ENCODE results near the gene MED27. TPM values are rescaled to one million over a fixed set of nuclear protein-coding genes. Genes with fewer than 3 reads are reported as not detected.

The MED27 gene
- total and polyA plus RNA-seq, 2 of the 4 experiments (the other 2 are of a cell fraction) = 50.2 to 63.4 TPM

- Histone ChIP-seq H3K18ac (ENCODE audit: low read depth, low read length) (no peak overlapping the region), H3K56ac (ENCODE audit: extremely low read depth, insufficient read depth, low read length) (no peak overlapping the region), H2BK5ac (ENCODE audit: low read depth, low read length, poor library complexity, severe bottlenecking) (no peak overlapping the region), H2BK20ac (ENCODE audit: low read depth, low read length) (no peak overlapping the region), H3K27me3 (ENCODE audit: control insufficient read depth, insufficient read depth, low read length) (no peaks in the 10 kb centered on the region), H3K9me3 (ENCODE audit: control insufficient read depth, insufficient read depth, low read length) (peaks cover 4% of the 10 kb centered on the region), H2AK9ac (replicated peaks; ENCODE audit: low read depth, low read length, poor library complexity) (no peak overlapping the region), H2BK120ac (ENCODE audit: low read depth, low read length) (no peak overlapping the region), H4K91ac (ENCODE audit: insufficient read depth, low read depth, low read length) (no peak overlapping the region; the same call in 1 of the 2 replicates), H4K5ac (ENCODE audit: low read depth, low read length) (no peak overlapping the region), H3K79me1 (ENCODE audit: low read depth in 1 of 2, low read length in 2 of 2) (peaks cover 36 to 72% of the 10 kb centered on the region in 2 experiments), H3K23ac (ENCODE audit: low read depth, low read length) (no peak overlapping the region), H3K4me2 (ENCODE audit: low read depth, low read length) (no peak overlapping the region), H3K27ac (ENCODE audit: insufficient read depth, low read length) (no peak overlapping the region), H2AK5ac (ENCODE audit: low read depth, low read length) (peak overlapping the region; percentile 76), H3K4me1 (ENCODE audit: control insufficient read depth, insufficient read depth, low read length) (peaks cover 10% of the 10 kb centered on the region), H3K4ac (ENCODE audit: low read depth, low read length) (peak overlapping the region; percentile 23; the same call in 1 of the 2 replicates), H3K4me3 (ENCODE audit: insufficient read depth, low read depth, low read length) (no peak overlapping the region), H3K14ac (replicated peaks; ENCODE audit: low read depth, low read length) (no peak overlapping the region), H3K9me1 (ENCODE audit: insufficient read depth, low read length) (peaks cover 15% of the 10 kb centered on the region), H3K36me3 (ENCODE audit: control insufficient read depth, insufficient read depth, low read length) (no peaks in the 10 kb centered on the region), H3K9ac (ENCODE audit: low read depth, low read length) (no peak overlapping the region), H2AFZ (replicated peaks; ENCODE audit: low read length, poor library complexity) (no peak overlapping the region), H4K20me1 (ENCODE audit: insufficient read depth, low read length) (0 out of 2 replicates have a peak, but pooled peaks cover 4% of the 10 kb centered on the region), H4K8ac (ENCODE audit: low read depth in 2 of 2, low read length in 2 of 2) (no peak overlapping the region), H2BK15ac (ENCODE audit: low read depth, low read length) (no peak overlapping the region)
- ChIA-PET POLR2A (ENCODE audit: unreplicated experiment) (no interaction called here), CTCF (no interaction called here)
- BruUV-seq (replicated peaks) = no TSS peak
- in situ Hi-C loops (cut with MboI; ENCODE audit: low sequenced_read_pairs) (no loop called here), intact Hi-C loops (cut with micrococcal nuclease) (no loop called here), dilution Hi-C loops (cut with HindIII; ENCODE audit: low sequenced_read_pairs, unreplicated experiment) (no loop called here)
- ATAC-seq (ENCODE audit: low read depth) = no peak
- WGBS, 2 experiments (ENCODE audit: extremely low coverage in 2 of 2, insufficient read length in 1 of 2) = no CpG with 5 or more reads among the region's 5 CpGs
- TF ChIP-seq MXI1 (IDR thresholded peaks at IDR 0.05; ENCODE audit: borderline replicate concordance, low read depth, low read length) (no peak), SMC3 (IDR thresholded peaks at IDR 0.05; ENCODE audit: low read depth, low read length) (no peak), NFE2L2 (IDR thresholded peaks at IDR 0.05; ENCODE audit: low read depth, low read length) (no peak), FOS (IDR thresholded peaks at IDR 0.05; ENCODE audit: low read depth, low read length) (no peak), RFX5 (IDR thresholded peaks at IDR 0.05; ENCODE audit: low read depth, low read length) (no peak), CTCF (conservative IDR thresholded peaks at IDR 0.05; ENCODE audit: low read depth, low read length) (no peak), MAZ (IDR thresholded peaks at IDR 0.05; ENCODE audit: borderline replicate concordance, low read depth, low read length) (no peak), CEBPB (IDR thresholded peaks at IDR 0.05; ENCODE audit: low read depth, low read length) (no peak), CHD1 (IDR thresholded peaks at IDR 0.05; ENCODE audit: low read depth, low read length) (no peak), MAFK (IDR thresholded peaks at IDR 0.05; ENCODE audit: low read depth, low read length) (no peak), ELK1 (IDR thresholded peaks at IDR 0.05; ENCODE audit: borderline replicate concordance, low read depth, low read length) (no peak), RAD21 (IDR thresholded peaks at IDR 0.05; ENCODE audit: low read length) (no peak), USF2 (IDR thresholded peaks at IDR 0.05; ENCODE audit: low read depth, low read length) (no peak), BHLHE40 (IDR thresholded peaks at IDR 0.05; ENCODE audit: low read depth, low read length) (no peak), POLR2A (IDR thresholded peaks at IDR 0.05; ENCODE audit: low read depth, low read length) (no peak), RCOR1 (IDR thresholded peaks at IDR 0.05; ENCODE audit: insufficient replicate concordance, low read length) (no peak)
- DNase-seq = no peak
Measured at GRCh38 chr9:132003319-132003704, 76.4 kb downstream of the MED27 start.
